Right lobe of liver (tissue), 6 donors: ENCODE results near the gene CELF6. TPM values are rescaled to one million over a fixed set of nuclear protein-coding genes. Genes with fewer than 3 reads are reported as not detected.
A peak's percentile ranks its signal among the peaks of the same experiment; 100 is the strongest.

Source experiments
- ATAC-seq, 4 donors: fragments of 200-7000 bp; cut with Tn5 transposase; one replicate each; pipeline ENCODE4 v1.9.1; 2020; ENCODE audit warnings: mild to moderate bottlenecking in 4 of 4, moderate library complexity in 4 of 4
- DNase-seq, 3 donors: peaks; one replicate each; pipeline ENCODE4 v3.0.0-alpha.2; 2020
- H3K27ac ChIP-seq, 3 donors: fragments of 200-600 bp; one replicate each; pipeline ENCODE4 v1.8.0; 2022
- H3K27me3 ChIP-seq, 2 donors: fragments of 200-600 bp; one replicate each; pipeline ENCODE4 v1.8.0; 2022
- H3K36me3 ChIP-seq, 4 donors: fragments of 200-600 bp; sonication (generic) in 1 of 4; one replicate each; pipeline versions ENCODE4 v1.5.1 to v1.8.0; 2017 to 2022; ENCODE audit warnings: control low read depth in 1 of 4
- H3K4me1 ChIP-seq, 4 donors: fragments of 200-600 bp; sonication (generic) in 1 of 4; one replicate each; pipeline versions ENCODE4 v1.5.1 to v1.8.0; 2017 to 2022; ENCODE audit warnings: control low read depth in 1 of 4
- H3K4me3 ChIP-seq, 3 donors: fragments of 200-600 bp; one replicate each; pipeline ENCODE4 v1.8.0; 2022
- H3K9me3 ChIP-seq, 4 donors: fragments of 200-600 bp; sonication (generic) in 1 of 4; one replicate each; pipeline versions ENCODE4 v1.5.1 to v1.8.0; 2017 to 2022; ENCODE audit warnings: control low read depth in 1 of 4
- CTCF ChIP-seq, 4 donors: fragments of 200-600 bp in 3 of 4; fragments of 450-650 bp in 1 of 4; IDR thresholded peaks; one replicate each; pipeline versions ENCODE4 v1.5.1 to v1.8.0; 2016 to 2022; ENCODE audit warnings: antibody characterized with exemption in 4 of 4, mild to moderate bottlenecking in 2 of 4
- POLR2A ChIP-seq: fragments of 450-650 bp; IDR thresholded peaks from one replicate; pipeline ENCODE4 v1.6.1; 2017; ENCODE audit warnings: antibody characterized with exemption, mild to moderate bottlenecking
- WGBS: methylation state at CpG from one replicate; pipeline ENCODE4 v1.1.6; 2018; ENCODE audit warnings: low coverage, low lambda C conversion rate; ENCODE audit not compliant: insufficient coverage; ENCODE audit errors: missing lambda C conversion rate; 5-methylcytosine and 5-hydroxymethylcytosine counted together
- intact Hi-C, 2 donors: fragments of 100-400 bp; cut with DNase I; formaldehyde crosslinking; loops; one replicate each; pipeline versions ENCODE4 v1.11.2 to v1.14.1; 2022
- long read RNA-seq: library from polyadenylated mRNA; unstranded; transcript quantifications from one replicate; pipeline ENCODE4 v2.0.0, GENCODE V29; 2019
- total RNA-seq, 6 experiments: library from RNA; depleted of rRNA in 2 of 6; stranded (reverse); fragments of >200 nt in 2 of 6; fragmentation: NEBNext Ultra II Directional in 3 of 6; extraction: Animal tissue kit (Norgen Biotek cat#: 25700) in 3 of 6; gene quantifications; one replicate each; pipeline versions ENCODE4 v1.1.0 to v1.2.4, GENCODE V29; 2016 to 2023
- donor health status: DM: no; HTN: yes; CAD: no.
- donor health status: DM: no; HTN: no; CAD: no.
- donor health status: DM: no; HTN: no; CAD: no.
- donor health status: DM: no; HTN: yes; CAD: no.
- donor health status: DM: no; HTN: yes; CAD: no.

The CELF6 gene
- 1 to 10 TPM in 4 of 6 experiments, under 1 TPM in 2; 0.47 to 1.7 (median 1.2) TPM for total RNA-seq
- long read RNA-seq = 0 reads

GRCh38 chr15:72319985-72320671, at the start of gene CELF6:
CELF6 (minus strand) TSS chr15:72320157; CDS start chr15:72319874, 283 bp downstream.
- Histone ChIP-seq H3K9me3 (no peaks in the 10 kb centered on the region), H3K4me3 (peak within 1 kb of the TSS; percentile 31 to 43 (median 43)), H3K27me3 (no peaks in the 10 kb centered on the region), H3K27ac (no peak within 1 kb of the TSS), H3K4me1 (peaks cover 0 to 10% (median 0%) of the 10 kb centered on the region in 4 donors), H3K36me3 (no peaks in the 10 kb centered on the region)
- TF ChIP-seq CTCF (IDR thresholded peaks at IDR 0.05) (no peak), POLR2A (no peak)
- 9% methylated on average over 19 of the region's 58 CpGs for WGBS
- ATAC-seq (peak; percentile 54 to 69 (median 66)), DNase-seq (peak; percentile 61 to 77 (median 76))
- intact Hi-C loops = loop anchor here in 1 of 2 donors (10.0 kb wide), 1 partner anchor 355 kb away; no protein-coding TSS in a partner anchor

- Histone ChIP-seq H3K4me1 (peaks cover 0 to 17% (median 0%) of the 10 kb centered on the region in 4 donors), H3K4me3 (no peak overlapping the region), H3K9me3 (no peaks in the 10 kb centered on the region), H3K36me3 (peaks cover 0 to 4% (median 0%) of the 10 kb centered on the region in 4 donors), H3K27ac (no peak overlapping the region), H3K27me3 (no peaks in the 10 kb centered on the region)
- peak; percentile 36 to 79 (median 69) for ATAC-seq
- intact Hi-C loops = no loop called here
- TF ChIP-seq CTCF (IDR thresholded peaks at IDR 0.05) (no peak), POLR2A (no peak)
- peak in 1 of 3 donors; percentile 31 for DNase-seq
- 60% methylated on average over 2 of the region's 2 CpGs for WGBS
These were observed 48.9 kb upstream of the CELF6 start for GRCh38 chr15:72368899-72369298.

- H3K9me3 ChIP-seq = no peaks in the 10 kb centered on the region
- DNase-seq = no peak
- H3K36me3 ChIP-seq = peaks cover 0 to 4% (median 0%) of the 10 kb centered on the region in 4 donors
- no peak overlapping the region for H3K4me3 ChIP-seq
- H3K4me1 ChIP-seq = peaks cover 0 to 11% (median 0%) of the 10 kb centered on the region in 4 donors
- peak in 3 of 4 donors; percentile 17 to 40 (median 30) for ATAC-seq
- no peak for TF ChIP-seq CTCF (IDR thresholded peaks at IDR 0.05)
- TF ChIP-seq POLR2A = no peak
- intact Hi-C loops = no loop called here
- H3K27ac ChIP-seq = no peak overlapping the region
- WGBS = 69% methylated on average over 2 of the region's 2 CpGs
- H3K27me3 ChIP-seq = no peaks in the 10 kb centered on the region
These were observed 48.4 kb upstream of the CELF6 start for GRCh38 chr15:72368325-72368724.

GRCh38 chr15:72365844-72366243, 45.9 kb upstream of the CELF6 start:
- peak in 3 of 4 donors; percentile 53 to 64 (median 63) for ATAC-seq
- Histone ChIP-seq H3K27ac (no peak overlapping the region), H3K9me3 (no peaks in the 10 kb centered on the region), H3K4me1 (no peaks in the 10 kb centered on the region), H3K27me3 (no peaks in the 10 kb centered on the region), H3K4me3 (no peak overlapping the region), H3K36me3 (peaks cover 0 to 4% (median 0%) of the 10 kb centered on the region in 4 donors)
- intact Hi-C loops = no loop called here
- no peak for DNase-seq
- TF ChIP-seq POLR2A (no peak), CTCF (IDR thresholded peaks at IDR 0.05) (no peak)
- WGBS = 64% methylated on average over 1 of the region's 1 CpG
